Breast epithelium (tissue), 4 donors: ENCODE data around the gene CD79B. TPM values are rescaled to one million over a fixed set of nuclear protein-coding genes. Genes with fewer than 3 reads are reported as not detected.
"Not testable (repeated sequence)": the region's sequence is repeated elsewhere in the genome, so short reads cannot be mapped to it uniquely, and the experiment has no call there.

ENCODE experiments used
- DNase-seq, 2 donors: peaks; one replicate each; pipeline ENCODE4 v3.0.0-alpha.2; 2019; ENCODE audit warnings: low spot score in 2 of 2
- H3K27ac ChIP-seq, 2 donors: fragments of 200-600 bp; sonication (generic) in 1 of 2; one replicate each; pipeline ENCODE4 v1.5.1; 2016 to 2019; ENCODE audit warnings: mild to moderate bottlenecking in 1 of 2
- H3K27me3 ChIP-seq, 2 donors: fragments of 200-600 bp; sonication (generic) in 1 of 2; one replicate each; pipeline versions ENCODE4 v1.5.1 to v1.6.0; 2017 to 2019; ENCODE audit warnings: control low read depth in 1 of 2, mild to moderate bottlenecking in 1 of 2
- H3K36me3 ChIP-seq: fragments of 200-600 bp; one replicate; pipeline ENCODE4 v1.5.1; 2019
- H3K4me1 ChIP-seq, 2 donors: fragments of 200-600 bp; sonication (generic); one replicate each; pipeline ENCODE4 v1.5.1; 2016 to 2019; ENCODE audit warnings: control low read depth in 1 of 2
- H3K4me3 ChIP-seq, 3 donors: fragments of 200-600 bp; sonication (generic); 1 replicate in 2 of 3; 2 replicates in 1 of 3; pipeline ENCODE4 v1.5.1; 2016 to 2019; ENCODE audit warnings: mild to moderate bottlenecking in 3 of 3, moderate library complexity in 2 of 3
- H3K9me3 ChIP-seq, 2 donors: fragments of 200-600 bp; sonication (generic) in 1 of 2; one replicate each; pipeline ENCODE4 v1.5.1; 2016 to 2019; ENCODE audit warnings: control low read depth in 1 of 2
- intact Hi-C: fragments of 100-400 bp; cut with DNase I; formaldehyde crosslinking; loops from one replicate; pipeline ENCODE4 v1.15.1; 2023; ENCODE audit warnings: low total_unique reads
- total RNA-seq, 3 donors: library from RNA; depleted of rRNA; stranded (reverse); fragments of >200 nt; gene quantifications; one replicate each; pipeline ENCODE4 v1.1.0, GENCODE V29; 2016
- TF ChIP-seq, protein P1 (sequence below), 3 donors: fragments of 450-650 bp; IDR thresholded peaks; one replicate each; pipeline ENCODE4 v1.5.1; 2016 to 2017; ENCODE audit warnings: antibody characterized with exemption in 3 of 3, mild to moderate bottlenecking in 3 of 3, moderate library complexity in 3 of 3

CD79B gene
- total RNA-seq, 3 donors from 2014 or later = 2.2 to 7.9 (median 3.4) TPM

DNA sequence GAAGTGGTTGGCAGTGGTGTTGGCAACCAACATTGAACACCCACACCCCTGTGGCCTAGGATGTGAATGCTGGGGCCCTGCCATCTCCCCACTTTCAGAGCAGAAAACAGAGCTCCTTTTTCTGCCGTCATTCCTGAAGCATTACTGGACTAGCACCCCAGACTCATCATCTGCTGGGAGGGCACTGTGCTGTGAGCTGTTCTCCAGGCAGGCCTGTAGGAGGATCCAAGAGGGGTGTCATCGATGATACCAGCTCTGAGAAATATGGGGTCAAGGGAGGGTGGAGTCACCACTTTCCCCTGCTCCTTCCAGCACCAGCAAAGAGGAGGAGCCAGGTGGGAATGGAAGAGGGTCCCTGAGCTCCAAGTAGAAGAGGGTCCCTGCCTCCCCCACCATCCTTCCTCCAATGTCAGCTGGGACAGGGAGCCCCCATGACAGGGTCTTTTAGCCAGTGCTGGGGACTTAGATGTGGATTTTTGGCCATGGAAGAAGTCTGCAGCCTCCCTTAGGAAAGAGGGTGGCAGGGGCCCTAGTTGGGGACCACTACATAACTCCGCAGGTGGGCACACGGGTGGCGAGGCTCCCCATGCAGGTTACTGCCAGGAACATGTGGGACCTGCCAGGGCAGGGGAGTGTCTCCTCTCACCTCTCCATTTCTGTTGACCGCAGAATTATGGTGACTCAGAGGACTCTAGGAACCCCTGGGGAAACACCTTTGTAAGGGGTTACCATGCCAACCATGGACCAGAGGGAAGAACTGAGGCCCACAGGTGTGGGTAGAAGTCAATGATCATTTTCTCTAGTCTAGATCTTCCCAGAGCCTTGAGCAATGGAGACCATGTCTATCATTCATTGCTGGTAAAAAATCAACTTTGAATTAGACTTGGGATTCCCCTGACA, 33.0 kb downstream of the CD79B start:
- H3K4me3 ChIP-seq, H3K36me3 ChIP-seq, intact Hi-C loops, H3K4me1 ChIP-seq, H3K27me3 ChIP-seq, H3K27ac ChIP-seq, DNase-seq, H3K9me3 ChIP-seq: not testable (repeated sequence)

DNA sequence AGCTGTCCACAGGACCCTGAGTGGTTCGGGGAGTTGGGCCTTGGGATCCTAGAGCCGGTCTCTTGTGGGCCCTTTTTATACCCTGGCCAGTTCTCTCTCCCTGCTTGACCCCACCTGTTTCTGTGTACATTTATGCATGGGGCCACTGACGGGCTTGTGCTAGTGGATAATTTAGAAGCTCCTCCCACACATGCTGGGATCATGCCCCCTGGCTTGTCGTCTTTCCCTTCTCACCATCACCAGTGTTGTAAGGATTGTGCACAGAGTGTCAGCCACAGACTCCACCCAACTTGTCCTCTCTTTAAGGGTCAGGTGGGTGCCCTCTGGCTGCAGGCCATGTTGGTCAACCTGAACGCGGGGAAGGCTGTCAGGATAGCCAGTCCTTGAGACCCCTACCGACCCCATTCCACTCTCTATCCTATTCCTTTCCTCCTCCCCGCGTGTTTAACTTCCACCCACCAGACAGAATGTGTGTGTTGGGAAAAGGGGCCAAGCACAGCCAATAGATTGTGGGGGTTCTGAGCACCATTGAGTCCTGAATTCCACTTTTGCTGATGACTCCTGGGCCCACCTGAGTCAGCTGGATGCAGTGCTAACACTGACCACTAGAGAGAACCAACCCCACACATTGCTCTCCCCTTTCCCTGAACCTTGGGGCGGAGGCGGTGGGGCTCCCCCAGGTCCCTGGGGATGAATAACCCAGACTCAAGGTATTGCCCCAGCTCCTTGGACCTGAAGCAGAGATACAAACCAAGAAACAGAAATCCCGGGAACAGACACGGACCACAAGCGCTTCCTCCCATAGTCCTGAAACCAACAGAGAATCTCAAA, 35.4 kb downstream of the CD79B start, which contains the start of gene CSH1:
CSH1 (minus strand) TSS at position 51 of the 831 bp plus-strand sequence. CDS start 63 bp downstream, outside the sequence.
- intact Hi-C loops, H3K4me3 ChIP-seq, H3K36me3 ChIP-seq, H3K27ac ChIP-seq, DNase-seq, H3K9me3 ChIP-seq, H3K27me3 ChIP-seq, H3K4me1 ChIP-seq: not testable (repeated sequence)

DNA sequence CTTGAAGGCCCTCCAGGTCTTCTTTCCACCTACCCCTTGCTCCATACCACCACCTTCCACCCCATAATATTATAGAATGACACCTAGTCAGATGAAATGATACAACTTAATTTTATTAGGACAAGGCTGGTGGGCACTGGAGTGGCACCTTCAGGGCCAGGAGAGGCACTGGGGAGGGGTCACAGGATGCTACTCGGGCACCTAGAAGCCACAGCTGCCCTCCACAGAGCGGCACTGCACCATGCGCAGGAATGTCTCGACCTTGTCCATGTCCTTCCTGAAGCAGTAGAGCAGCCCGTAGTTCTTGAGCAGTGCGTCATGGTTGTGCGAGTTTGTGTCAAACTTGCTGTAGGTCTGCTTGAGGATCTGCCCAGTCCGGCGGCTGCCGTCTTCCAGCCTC, 37.3 kb downstream of the CD79B start:
- intact Hi-C loops, H3K9me3 ChIP-seq, H3K27me3 ChIP-seq: not testable (repeated sequence)

DNA sequence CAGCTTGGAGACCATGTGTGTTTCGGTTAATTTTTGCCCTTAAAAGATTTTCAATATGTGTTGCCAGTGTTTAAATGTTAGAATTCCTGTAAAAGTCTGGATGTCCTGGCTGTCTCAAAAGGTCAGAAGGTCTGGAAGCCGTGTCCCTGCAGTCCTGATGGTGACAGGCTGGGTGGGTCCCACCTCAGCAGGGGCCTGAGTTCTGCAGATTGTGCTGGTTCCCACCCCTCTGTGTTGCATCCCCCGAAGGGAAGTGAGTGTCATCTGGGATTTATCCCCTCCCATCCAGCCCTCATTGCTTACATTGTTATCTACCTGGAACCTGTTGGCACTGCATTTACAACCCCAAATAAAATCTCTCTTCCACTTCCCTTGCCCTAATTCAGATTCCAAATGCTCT, 38.1 kb downstream of the CD79B start:
- H3K4me3 ChIP-seq, intact Hi-C loops, H3K9me3 ChIP-seq, H3K4me1 ChIP-seq, DNase-seq, H3K27ac ChIP-seq, H3K36me3 ChIP-seq, H3K27me3 ChIP-seq: not testable (repeated sequence)

More for the DNA sequence above, 37.3 kb downstream of the CD79B start:
- H3K4me1 ChIP-seq, H3K4me3 ChIP-seq, DNase-seq, H3K27ac ChIP-seq, H3K36me3 ChIP-seq: not testable (repeated sequence)

DNA sequence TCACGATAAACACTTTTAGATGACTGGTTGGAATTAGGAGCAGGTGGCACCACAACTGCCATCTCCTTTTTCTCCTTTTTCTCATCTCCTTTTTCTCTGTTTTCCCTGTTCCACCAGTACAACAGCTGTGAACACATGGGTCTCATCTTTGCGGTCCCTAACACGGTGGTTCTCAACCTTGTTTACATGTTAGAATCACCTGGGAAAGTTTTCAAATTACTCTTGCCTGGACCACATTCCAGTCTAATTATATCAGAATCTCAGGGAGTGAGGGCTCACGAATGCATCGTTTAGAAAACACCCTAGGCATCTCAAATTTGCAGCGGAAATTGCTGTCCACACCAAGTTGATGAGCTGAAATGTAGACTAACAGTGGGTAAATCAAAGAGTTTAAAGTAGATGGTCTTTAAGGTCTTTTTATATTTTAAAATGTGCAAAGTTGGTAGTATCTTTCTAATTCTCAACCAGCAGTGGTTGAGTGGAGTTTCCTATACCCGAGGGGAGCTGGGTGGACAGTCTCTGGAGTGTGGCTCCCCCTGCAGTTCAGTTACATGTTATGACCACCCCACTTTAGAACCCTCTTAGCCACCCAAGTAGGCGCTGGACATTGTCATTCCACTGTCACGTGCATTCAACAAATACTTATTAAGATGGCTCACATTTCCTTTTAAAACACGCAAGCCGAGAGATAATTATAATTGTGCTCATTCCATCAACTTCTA, 39.7 kb downstream of the CD79B start:
- DNase-seq, H3K27me3 ChIP-seq, H3K27ac ChIP-seq, intact Hi-C loops, H3K9me3 ChIP-seq, H3K4me3 ChIP-seq, H3K4me1 ChIP-seq, H3K36me3 ChIP-seq: not testable (repeated sequence)

DNA sequence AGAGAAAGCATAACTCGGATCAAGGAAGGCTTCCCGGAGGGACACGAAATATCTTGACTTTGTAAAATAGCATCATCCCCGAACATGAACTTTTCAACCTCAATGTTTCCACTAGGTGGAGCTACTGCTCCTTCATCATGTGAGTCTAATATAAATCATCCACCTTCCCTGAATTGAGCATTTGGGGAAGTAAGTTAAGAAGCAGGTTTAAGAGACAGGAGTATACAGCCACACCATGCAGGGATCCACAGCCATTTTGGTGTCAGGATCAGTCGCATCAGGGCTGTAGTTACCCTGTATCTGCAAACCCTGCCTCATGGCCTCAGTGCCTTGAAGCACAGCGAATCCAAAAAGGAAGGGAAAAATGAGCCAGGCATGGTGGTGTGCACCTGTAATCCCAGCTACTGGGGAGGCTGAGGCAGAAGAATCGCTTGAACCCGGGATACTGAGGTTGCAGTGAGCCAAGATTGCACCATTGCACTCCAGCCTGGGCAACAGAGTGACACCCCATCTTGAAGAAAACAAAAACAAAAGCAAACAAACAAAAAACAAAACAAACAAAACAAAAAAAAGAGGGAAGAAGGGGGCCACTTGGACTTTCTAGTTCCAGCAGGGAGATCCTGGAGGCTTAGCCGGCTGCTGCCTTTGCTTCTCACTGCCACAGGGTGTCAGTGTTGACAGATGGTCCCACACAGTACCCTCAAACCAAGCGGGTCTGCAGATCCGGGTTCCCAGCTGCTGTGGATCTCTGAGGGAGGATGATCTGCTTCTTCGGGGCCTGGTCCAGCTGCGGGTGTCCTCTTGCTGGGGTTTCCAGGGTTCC, 42.9 kb downstream of the CD79B start:
- intact Hi-C loops, H3K27me3 ChIP-seq, H3K9me3 ChIP-seq, H3K36me3 ChIP-seq, H3K27ac ChIP-seq, DNase-seq, H3K4me1 ChIP-seq, H3K4me3 ChIP-seq: not testable (repeated sequence)
- TF ChIP-seq, protein P1, sequence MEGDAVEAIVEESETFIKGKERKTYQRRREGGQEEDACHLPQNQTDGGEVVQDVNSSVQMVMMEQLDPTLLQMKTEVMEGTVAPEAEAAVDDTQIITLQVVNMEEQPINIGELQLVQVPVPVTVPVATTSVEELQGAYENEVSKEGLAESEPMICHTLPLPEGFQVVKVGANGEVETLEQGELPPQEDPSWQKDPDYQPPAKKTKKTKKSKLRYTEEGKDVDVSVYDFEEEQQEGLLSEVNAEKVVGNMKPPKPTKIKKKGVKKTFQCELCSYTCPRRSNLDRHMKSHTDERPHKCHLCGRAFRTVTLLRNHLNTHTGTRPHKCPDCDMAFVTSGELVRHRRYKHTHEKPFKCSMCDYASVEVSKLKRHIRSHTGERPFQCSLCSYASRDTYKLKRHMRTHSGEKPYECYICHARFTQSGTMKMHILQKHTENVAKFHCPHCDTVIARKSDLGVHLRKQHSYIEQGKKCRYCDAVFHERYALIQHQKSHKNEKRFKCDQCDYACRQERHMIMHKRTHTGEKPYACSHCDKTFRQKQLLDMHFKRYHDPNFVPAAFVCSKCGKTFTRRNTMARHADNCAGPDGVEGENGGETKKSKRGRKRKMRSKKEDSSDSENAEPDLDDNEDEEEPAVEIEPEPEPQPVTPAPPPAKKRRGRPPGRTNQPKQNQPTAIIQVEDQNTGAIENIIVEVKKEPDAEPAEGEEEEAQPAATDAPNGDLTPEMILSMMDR (IDR thresholded peaks at IDR 0.05) = peak in 2 of 3 donors; percentile 15 to 18

DNA sequence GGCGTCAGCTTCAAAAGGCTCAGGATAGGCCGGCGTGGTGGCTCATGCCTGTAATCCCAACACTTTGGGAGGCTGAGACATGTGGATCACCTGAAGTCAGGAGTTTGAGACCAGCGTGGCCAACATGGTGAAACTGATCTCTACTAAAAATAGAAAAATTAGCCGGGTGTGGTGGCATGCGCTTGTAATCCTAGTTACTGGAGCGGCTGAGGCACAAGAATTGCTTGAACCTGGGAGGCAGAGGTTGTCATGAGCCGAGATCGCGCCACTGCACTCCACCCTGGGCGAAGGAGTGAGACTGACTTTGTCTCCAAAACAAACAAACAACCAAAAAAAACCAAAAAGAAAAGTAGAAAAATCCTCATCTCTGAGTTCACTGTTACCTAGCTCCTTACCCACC, 47.0 kb downstream of the CD79B start:
- H3K27ac ChIP-seq, H3K9me3 ChIP-seq, H3K36me3 ChIP-seq, intact Hi-C loops, H3K4me3 ChIP-seq, H3K27me3 ChIP-seq, H3K4me1 ChIP-seq, DNase-seq: not testable (repeated sequence)

DNA sequence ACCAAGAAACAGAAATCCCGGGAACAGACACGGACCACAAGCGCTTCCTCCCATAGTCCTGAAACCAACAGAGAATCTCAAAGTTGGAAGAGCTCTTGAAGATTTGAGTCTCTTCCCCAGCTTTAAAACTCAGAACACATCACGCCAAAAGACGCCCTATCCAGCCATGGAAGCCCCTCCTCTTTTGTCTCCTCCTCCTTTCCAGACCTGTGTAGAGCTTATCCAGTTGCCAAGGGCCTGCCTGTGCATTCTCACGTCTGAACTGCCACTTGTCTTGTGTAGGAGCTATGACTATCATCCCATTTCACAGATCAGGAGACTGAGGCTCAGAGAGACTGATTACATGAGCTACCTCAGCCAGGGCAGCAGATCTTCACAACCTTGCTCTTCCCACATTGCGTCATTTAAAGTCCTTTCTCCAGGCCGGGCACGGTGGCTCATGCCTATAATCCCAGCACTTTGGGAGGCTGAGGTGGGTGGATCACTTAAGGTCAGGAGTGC, 49.5 kb downstream of the CD79B start:
- H3K4me3 ChIP-seq, H3K4me1 ChIP-seq, H3K36me3 ChIP-seq, H3K9me3 ChIP-seq, H3K27me3 ChIP-seq, intact Hi-C loops, H3K27ac ChIP-seq, DNase-seq: not testable (repeated sequence)
